WTC11 (cell line): Measurements from ENCODE around the gene KIAA1328.

Source experiments
- IRF2 ChIP-seq: sonication (generic); formaldehyde crosslinking; IDR thresholded peaks from 2 replicates; pipeline ENCODE4 v1.8.0; 2022; ENCODE audit warnings: low read depth, missing genetic modification reagents, borderline replicate concordance
- JUN ChIP-seq: sonication (generic); formaldehyde crosslinking; IDR thresholded peaks from 2 replicates; pipeline ENCODE4 v1.8.0; 2023; ENCODE audit warnings: mild to moderate bottlenecking, missing genetic modification reagents
- NR1H2 ChIP-seq: sonication (generic); formaldehyde crosslinking; IDR thresholded peaks from 2 replicates; pipeline ENCODE4 v1.9.0; 2021; ENCODE audit warnings: mild to moderate bottlenecking, moderate library complexity, missing genetic modification reagents
- SP1 ChIP-seq: sonication (generic); formaldehyde crosslinking; conservative IDR thresholded peaks from 2 replicates; pipeline ENCODE4 v1.8.1; 2022; ENCODE audit warnings: missing genetic modification reagents
- TEAD4 ChIP-seq: sonication (generic); formaldehyde crosslinking; IDR thresholded peaks from 2 replicates; pipeline ENCODE4 v1.8.0; 2022; ENCODE audit warnings: mild to moderate bottlenecking, missing genetic modification reagents
- ZNF121 ChIP-seq: sonication (generic); formaldehyde crosslinking; IDR thresholded peaks from 2 replicates; pipeline ENCODE4 v1.8.0; 2023; ENCODE audit warnings: missing genetic modification reagents
- ZNF138 ChIP-seq: sonication (generic); formaldehyde crosslinking; conservative IDR thresholded peaks from 2 replicates; pipeline ENCODE4 v1.8.1; 2022; ENCODE audit warnings: mild to moderate bottlenecking, moderate library complexity, missing genetic modification reagents
- ZNF423 ChIP-seq: fragments of 250-450 bp; sonication (Bioruptor Pico); IDR thresholded peaks from 2 replicates; pipeline ENCODE4 v2.1.2; 2022; ENCODE audit warnings: mild to moderate bottlenecking, moderate library complexity
- TF ChIP-seq, protein P1 (sequence below): fragments of 200-600 bp; IDR thresholded peaks from 2 replicates; pipeline ENCODE4 v1.8.0; 2022; ENCODE audit warnings: antibody characterized with exemption
- TF ChIP-seq, protein P2 (sequence below): sonication (generic); formaldehyde crosslinking; IDR thresholded peaks from 2 replicates; pipeline ENCODE4 v1.8.0; 2023; ENCODE audit warnings: missing genetic modification reagents

DNA sequence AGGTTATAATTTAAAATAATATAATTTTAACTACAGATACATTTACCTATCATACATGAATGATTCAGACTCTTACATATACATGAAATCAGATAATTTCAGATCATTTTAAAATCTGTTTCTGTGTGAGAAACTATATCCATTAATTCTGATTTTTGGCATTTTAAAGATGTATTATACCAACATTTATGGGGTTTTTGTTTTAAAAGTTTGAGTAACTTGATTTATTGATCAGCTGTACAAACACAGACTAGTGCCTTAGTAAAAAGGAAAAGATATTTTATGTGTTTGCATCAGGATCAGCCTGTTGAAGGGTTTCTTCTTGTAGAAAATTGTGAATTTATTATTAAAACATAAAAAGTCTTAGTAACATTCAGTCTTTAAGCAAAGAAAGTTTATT, 59.9 kb downstream of the KIAA1328 start:
- TF ChIP-seq, protein P1, sequence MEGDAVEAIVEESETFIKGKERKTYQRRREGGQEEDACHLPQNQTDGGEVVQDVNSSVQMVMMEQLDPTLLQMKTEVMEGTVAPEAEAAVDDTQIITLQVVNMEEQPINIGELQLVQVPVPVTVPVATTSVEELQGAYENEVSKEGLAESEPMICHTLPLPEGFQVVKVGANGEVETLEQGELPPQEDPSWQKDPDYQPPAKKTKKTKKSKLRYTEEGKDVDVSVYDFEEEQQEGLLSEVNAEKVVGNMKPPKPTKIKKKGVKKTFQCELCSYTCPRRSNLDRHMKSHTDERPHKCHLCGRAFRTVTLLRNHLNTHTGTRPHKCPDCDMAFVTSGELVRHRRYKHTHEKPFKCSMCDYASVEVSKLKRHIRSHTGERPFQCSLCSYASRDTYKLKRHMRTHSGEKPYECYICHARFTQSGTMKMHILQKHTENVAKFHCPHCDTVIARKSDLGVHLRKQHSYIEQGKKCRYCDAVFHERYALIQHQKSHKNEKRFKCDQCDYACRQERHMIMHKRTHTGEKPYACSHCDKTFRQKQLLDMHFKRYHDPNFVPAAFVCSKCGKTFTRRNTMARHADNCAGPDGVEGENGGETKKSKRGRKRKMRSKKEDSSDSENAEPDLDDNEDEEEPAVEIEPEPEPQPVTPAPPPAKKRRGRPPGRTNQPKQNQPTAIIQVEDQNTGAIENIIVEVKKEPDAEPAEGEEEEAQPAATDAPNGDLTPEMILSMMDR: no peak
- TF ChIP-seq TEAD4 (CRISPR knock-in tag): no peak
- no peak for TF ChIP-seq ZNF121 (CRISPR knock-in tag)
- TF ChIP-seq NR1H2 (CRISPR knock-in tag): no peak
- no peak for TF ChIP-seq SP1 (CRISPR knock-in tag)
- TF ChIP-seq ZNF138 (CRISPR knock-in tag): no peak
- TF ChIP-seq, protein P2, sequence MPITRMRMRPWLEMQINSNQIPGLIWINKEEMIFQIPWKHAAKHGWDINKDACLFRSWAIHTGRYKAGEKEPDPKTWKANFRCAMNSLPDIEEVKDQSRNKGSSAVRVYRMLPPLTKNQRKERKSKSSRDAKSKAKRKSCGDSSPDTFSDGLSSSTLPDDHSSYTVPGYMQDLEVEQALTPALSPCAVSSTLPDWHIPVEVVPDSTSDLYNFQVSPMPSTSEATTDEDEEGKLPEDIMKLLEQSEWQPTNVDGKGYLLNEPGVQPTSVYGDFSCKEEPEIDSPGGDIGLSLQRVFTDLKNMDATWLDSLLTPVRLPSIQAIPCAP (CRISPR knock-in tag): no peak
- TF ChIP-seq IRF2 (CRISPR knock-in tag): no peak
- no peak for TF ChIP-seq ZNF423 (CRISPR knock-in tag)
- TF ChIP-seq JUN (CRISPR knock-in tag): no peak
